SK-N-SH treated with all-trans-retinoic acid at 6 μM for 48 hours (cell line): ENCODE measurements around the gene ARHGEF16.

ENCODE experiments used
- ATAC-seq: fragments of 200-7000 bp; cut with Tn5 transposase; 3 replicates; pipeline ENCODE4 v1.9.1; 2020; ENCODE audit warnings: mild to moderate bottlenecking, moderate library complexity
- ARNTL ChIP-seq: fragments of 450-650 bp; formaldehyde crosslinking; IDR thresholded peaks from 2 replicates; pipeline ENCODE4 v1.5.0; 2020; ENCODE audit warnings: low read depth, mild to moderate bottlenecking, moderate library complexity, borderline replicate concordance
- BACH2 ChIP-seq: fragments of 250-450 bp; sonication (Bioruptor Pico); IDR thresholded peaks from 2 replicates; pipeline ENCODE4 v1.9.0; 2021; ENCODE audit warnings: mild to moderate bottlenecking, borderline replicate concordance
- CSDC2 ChIP-seq: fragments of 250-450 bp; sonication (Bioruptor Pico); IDR thresholded peaks from 2 replicates; pipeline ENCODE4 v1.5.0; 2020; ENCODE audit warnings: mild to moderate bottlenecking, moderate library complexity
- CSRNP3 ChIP-seq: fragments of 250-450 bp; sonication (Bioruptor Pico); IDR thresholded peaks from 2 replicates; pipeline ENCODE4 v1.5.1; 2021; ENCODE audit warnings: mild to moderate bottlenecking, moderate library complexity
- ESRRG ChIP-seq: fragments of 250-450 bp; sonication (Bioruptor Pico); IDR thresholded peaks from 2 replicates; pipeline ENCODE4 v1.6.1; 2021; ENCODE audit warnings: mild to moderate bottlenecking
- GLIS3 ChIP-seq: fragments of 250-450 bp; sonication (Bioruptor Pico); IDR thresholded peaks from 2 replicates; pipeline ENCODE4 v1.5.0; 2020; ENCODE audit warnings: mild to moderate bottlenecking, moderate library complexity
- ISL1 ChIP-seq: fragments of 250-450 bp; sonication (Bioruptor Pico); IDR thresholded peaks from 2 replicates; pipeline ENCODE4 v2.1.2; 2022; ENCODE audit warnings: mild to moderate bottlenecking, moderate library complexity
- PPARA ChIP-seq: fragments of 250-450 bp; sonication (Bioruptor Pico); IDR thresholded peaks from 2 replicates; pipeline ENCODE4 v1.5.0; 2020; ENCODE audit warnings: mild to moderate bottlenecking, borderline replicate concordance
- RARB ChIP-seq: fragments of 250-450 bp; sonication (Bioruptor Pico); IDR thresholded peaks from 2 replicates; pipeline ENCODE4 v1.8.0; 2021; ENCODE audit warnings: mild to moderate bottlenecking, moderate library complexity
- SNAI2 ChIP-seq: fragments of 250-450 bp; sonication (Bioruptor Pico); IDR thresholded peaks from 2 replicates; pipeline ENCODE4 v1.5.0; 2020; ENCODE audit warnings: mild to moderate bottlenecking, moderate library complexity
- TCF4 ChIP-seq: fragments of 250-450 bp; sonication (Bioruptor Pico); IDR thresholded peaks from 2 replicates; pipeline ENCODE4 v1.8.0; 2021; ENCODE audit warnings: mild to moderate bottlenecking, moderate library complexity, borderline replicate concordance
- TOX ChIP-seq: fragments of 250-450 bp; sonication (Bioruptor Pico); IDR thresholded peaks from 2 replicates; pipeline ENCODE4 v1.8.0; 2021; ENCODE audit warnings: mild to moderate bottlenecking, moderate library complexity, borderline replicate concordance
- TSHZ2 ChIP-seq: fragments of 250-450 bp; sonication (Bioruptor Pico); IDR thresholded peaks from 2 replicates; pipeline ENCODE4 v1.5.0; 2020; ENCODE audit warnings: mild to moderate bottlenecking, moderate library complexity
- ZC3H10 ChIP-seq: fragments of 250-450 bp; sonication (Bioruptor Pico); IDR thresholded peaks from 2 replicates; pipeline ENCODE4 v1.5.1; 2021; ENCODE audit warnings: mild to moderate bottlenecking, moderate library complexity
- ZFP3 ChIP-seq: fragments of 250-450 bp; sonication (Bioruptor Pico); IDR thresholded peaks from 2 replicates; pipeline ENCODE4 v1.5.0; 2020; ENCODE audit warnings: mild to moderate bottlenecking, moderate library complexity
- ZFP30 ChIP-seq: fragments of 450-650 bp; formaldehyde crosslinking; IDR thresholded peaks from 2 replicates; pipeline ENCODE4 v1.5.0; 2022; ENCODE audit warnings: mild to moderate bottlenecking, moderate library complexity
- ZNF565 ChIP-seq: fragments of 450-650 bp; formaldehyde crosslinking; conservative IDR thresholded peaks from 2 replicates; pipeline ENCODE4 v1.5.0; 2020; ENCODE audit warnings: low read depth, mild to moderate bottlenecking, moderate library complexity
- ZNF70 ChIP-seq: fragments of 450-650 bp; formaldehyde crosslinking; IDR thresholded peaks from 2 replicates; pipeline ENCODE4 v1.5.0; 2020; ENCODE audit warnings: mild to moderate bottlenecking, moderate library complexity
- ZNF8 ChIP-seq: fragments of 450-650 bp; formaldehyde crosslinking; IDR thresholded peaks from 2 replicates; pipeline ENCODE4 v1.5.0; 2020; ENCODE audit warnings: mild to moderate bottlenecking, moderate library complexity
- TF ChIP-seq, protein P1 (sequence below): fragments of 250-450 bp; sonication (Bioruptor Pico); IDR thresholded peaks from 2 replicates; pipeline ENCODE4 v1.5.1; 2020; ENCODE audit warnings: low read depth, mild to moderate bottlenecking, moderate library complexity
- TF ChIP-seq, protein P2 (sequence below): fragments of 250-450 bp; sonication (Bioruptor Pico); IDR thresholded peaks from 2 replicates; pipeline ENCODE4 v1.8.0; 2020; ENCODE audit warnings: mild to moderate bottlenecking, moderate library complexity, borderline replicate concordance

Gene ARHGEF16

DNA sequence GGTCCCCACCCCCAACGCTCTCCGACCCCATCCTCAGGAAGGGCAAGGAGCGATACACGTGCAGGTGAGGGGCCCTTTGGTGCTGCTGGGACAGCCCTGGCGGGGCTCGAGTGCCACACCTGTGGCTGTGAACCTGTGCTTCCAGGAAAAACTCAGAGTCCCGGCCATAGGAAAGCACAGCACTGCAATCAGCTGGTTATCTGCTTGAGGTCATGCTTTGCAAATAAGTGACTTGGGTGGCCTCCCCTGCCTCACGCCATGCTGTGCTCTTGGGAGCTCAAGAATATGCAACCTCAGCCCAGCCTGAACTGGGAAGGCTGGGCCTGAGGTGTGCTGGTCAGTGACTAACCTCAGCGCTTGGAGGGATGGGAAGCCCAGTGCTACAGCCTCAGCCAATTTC is 36.5 kb upstream of the ARHGEF16 start:
- no peak for TF ChIP-seq ZFP30 (CRISPR knock-in tag)
- TF ChIP-seq TCF4 (CRISPR knock-in tag): no peak
- TF ChIP-seq, protein P1, sequence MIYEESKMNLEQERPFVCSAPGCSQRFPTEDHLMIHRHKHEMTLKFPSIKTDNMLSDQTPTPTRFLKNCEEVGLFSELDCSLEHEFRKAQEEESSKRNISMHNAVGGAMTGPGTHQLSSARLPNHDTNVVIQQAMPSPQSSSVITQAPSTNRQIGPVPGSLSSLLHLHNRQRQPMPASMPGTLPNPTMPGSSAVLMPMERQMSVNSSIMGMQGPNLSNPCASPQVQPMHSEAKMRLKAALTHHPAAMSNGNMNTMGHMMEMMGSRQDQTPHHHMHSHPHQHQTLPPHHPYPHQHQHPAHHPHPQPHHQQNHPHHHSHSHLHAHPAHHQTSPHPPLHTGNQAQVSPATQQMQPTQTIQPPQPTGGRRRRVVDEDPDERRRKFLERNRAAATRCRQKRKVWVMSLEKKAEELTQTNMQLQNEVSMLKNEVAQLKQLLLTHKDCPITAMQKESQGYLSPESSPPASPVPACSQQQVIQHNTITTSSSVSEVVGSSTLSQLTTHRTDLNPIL (CRISPR knock-in tag): no peak
- TF ChIP-seq, protein P2, sequence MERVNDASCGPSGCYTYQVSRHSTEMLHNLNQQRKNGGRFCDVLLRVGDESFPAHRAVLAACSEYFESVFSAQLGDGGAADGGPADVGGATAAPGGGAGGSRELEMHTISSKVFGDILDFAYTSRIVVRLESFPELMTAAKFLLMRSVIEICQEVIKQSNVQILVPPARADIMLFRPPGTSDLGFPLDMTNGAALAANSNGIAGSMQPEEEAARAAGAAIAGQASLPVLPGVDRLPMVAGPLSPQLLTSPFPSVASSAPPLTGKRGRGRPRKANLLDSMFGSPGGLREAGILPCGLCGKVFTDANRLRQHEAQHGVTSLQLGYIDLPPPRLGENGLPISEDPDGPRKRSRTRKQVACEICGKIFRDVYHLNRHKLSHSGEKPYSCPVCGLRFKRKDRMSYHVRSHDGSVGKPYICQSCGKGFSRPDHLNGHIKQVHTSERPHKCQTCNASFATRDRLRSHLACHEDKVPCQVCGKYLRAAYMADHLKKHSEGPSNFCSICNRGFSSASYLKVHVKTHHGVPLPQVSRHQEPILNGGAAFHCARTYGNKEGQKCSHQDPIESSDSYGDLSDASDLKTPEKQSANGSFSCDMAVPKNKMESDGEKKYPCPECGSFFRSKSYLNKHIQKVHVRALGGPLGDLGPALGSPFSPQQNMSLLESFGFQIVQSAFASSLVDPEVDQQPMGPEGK (CRISPR knock-in tag): no peak
- TF ChIP-seq, all 23 proteins: peak for 0
- no peak for ATAC-seq

DNA sequence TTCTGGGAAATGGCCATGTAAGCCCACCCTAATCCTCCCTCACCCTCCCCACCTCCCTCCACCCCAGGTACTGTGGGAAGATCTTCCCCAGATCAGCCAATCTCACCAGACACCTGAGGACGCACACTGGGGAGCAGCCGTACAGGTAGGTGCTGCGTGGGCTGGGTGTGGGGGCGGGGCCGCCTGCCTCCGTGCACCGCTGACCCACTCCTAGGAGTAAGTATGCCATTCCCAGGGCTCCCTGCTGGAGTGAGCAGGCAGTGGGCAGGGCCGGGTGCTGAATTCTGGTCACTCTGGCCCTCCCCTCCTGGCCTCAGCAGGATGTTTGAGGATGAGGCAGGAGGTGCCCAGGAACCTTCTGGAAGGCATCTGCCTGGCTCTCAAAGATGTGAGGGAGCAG is 35.9 kb upstream of the ARHGEF16 start:
- no peak for TF ChIP-seq ZNF565
- TF ChIP-seq ZNF70 (CRISPR knock-in tag): no peak
- ATAC-seq: no peak

DNA sequence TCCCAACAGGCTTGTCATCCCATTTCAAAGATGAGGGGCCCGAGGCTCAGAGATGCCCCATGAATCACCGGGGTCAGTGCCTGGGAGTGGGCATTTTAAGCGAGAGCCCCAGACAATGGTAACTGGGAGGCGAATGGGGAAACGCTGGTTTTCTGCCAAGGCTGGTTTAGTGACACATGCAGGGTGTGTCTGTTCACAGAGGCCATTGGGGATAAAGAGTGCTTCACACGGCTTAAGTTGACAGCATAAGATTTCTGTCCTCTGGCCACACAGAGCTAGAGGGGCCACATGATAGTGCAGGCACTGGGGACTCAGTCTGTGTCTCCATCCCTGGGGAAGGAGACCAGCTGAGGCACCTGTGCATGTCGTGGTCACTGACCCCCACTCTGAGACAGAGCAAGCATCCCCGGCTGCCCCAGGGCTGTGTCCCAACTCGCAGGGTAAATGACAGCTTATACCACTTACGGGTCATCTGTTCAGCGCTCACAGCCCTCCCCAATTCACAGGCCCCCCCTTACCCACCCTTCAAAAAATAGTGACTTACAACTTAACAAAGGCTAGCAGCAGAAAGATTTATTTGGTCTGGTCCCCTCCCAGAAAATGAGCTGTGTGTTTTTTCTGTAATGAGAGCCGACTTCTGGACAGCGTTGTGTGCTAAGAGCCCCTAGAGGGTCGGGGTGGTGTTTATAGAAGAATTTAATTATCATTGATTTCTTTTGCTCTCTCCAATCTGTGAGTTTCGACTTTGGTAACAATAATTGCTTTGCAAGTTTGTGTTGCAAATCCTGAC is 34.9 kb upstream of the ARHGEF16 start:
- no peak for ATAC-seq
- TF ChIP-seq ZNF70 (CRISPR knock-in tag): no peak
- TF ChIP-seq CSDC2 (CRISPR knock-in tag): no peak
- TF ChIP-seq ISL1: no peak
- no peak for TF ChIP-seq TOX (CRISPR knock-in tag)
- no peak for TF ChIP-seq TSHZ2
- TF ChIP-seq ZC3H10: no peak
- TF ChIP-seq BACH2 (CRISPR knock-in tag): no peak
- TF ChIP-seq GLIS3 (CRISPR knock-in tag): no peak
- TF ChIP-seq ZNF565: no peak
- TF ChIP-seq, protein P1 (CRISPR knock-in tag): no peak
- TF ChIP-seq ESRRG (CRISPR knock-in tag): no peak
- TF ChIP-seq SNAI2 (CRISPR knock-in tag): no peak
- TF ChIP-seq RARB (CRISPR knock-in tag): no peak
- TF ChIP-seq ZNF8 (CRISPR knock-in tag): no peak
- TF ChIP-seq ZFP30 (CRISPR knock-in tag): no peak
- TF ChIP-seq ZFP3 (CRISPR knock-in tag): no peak
- TF ChIP-seq PPARA: no peak
- TF ChIP-seq CSRNP3 (CRISPR knock-in tag): no peak
- no peak for TF ChIP-seq ARNTL
- TF ChIP-seq, protein P2 (CRISPR knock-in tag): no peak
